Motor neuron (in vitro differentiated cells): ENCODE data around the gene ELK1. TPM values are rescaled to one million over a fixed set of nuclear protein-coding genes. Genes with fewer than 3 reads are reported as not detected.
"Not testable (repeated sequence)": the region's sequence is repeated elsewhere in the genome, so short reads cannot be mapped to it uniquely, and the experiment has no call there.

ENCODE experiments used
- ATAC-seq, 8 experiments: fragments of 200-7000 bp; cut with Tn5 transposase; replicated peaks in 6 of 8; 2 replicates each; pipeline ENCODE4 v1.8.0; 2021; ENCODE audit warnings: mild to moderate bottlenecking in 8 of 8, moderate library complexity in 8 of 8
- H3K27ac ChIP-seq, 2 donors: fragments of 250-450 bp; sonication (Bioruptor Pico); 2 replicates each; pipeline ENCODE4 v1.9.0; 2021; ENCODE audit warnings: antibody characterized with exemption in 2 of 2, mild to moderate bottlenecking in 2 of 2, moderate library complexity in 1 of 2
- H3K4me1 ChIP-seq, 2 donors: fragments of 250-450 bp; sonication (Bioruptor Pico); replicated peaks in 1 of 2; 2 replicates each; pipeline ENCODE4 v1.6.1; 2021; ENCODE audit warnings: antibody characterized with exemption in 2 of 2, mild to moderate bottlenecking in 2 of 2, moderate library complexity in 1 of 2
- H3K4me3 ChIP-seq, 5 donors: fragments of 250-450 bp; sonication (Bioruptor Pico); 2 replicates each; pipeline ENCODE4 v1.9.0; 2021; ENCODE audit warnings: antibody characterized with exemption in 5 of 5, mild to moderate bottlenecking in 5 of 5, moderate library complexity in 4 of 5
- WGBS, 10 experiments: fragments of 450-650 bp; shearing (Covaris generic); methylation state at CpG; one replicate each; pipeline ENCODE4 v1.0.0; 2022; 5-methylcytosine and 5-hydroxymethylcytosine counted together
- in situ Hi-C, 9 experiments: fragments of 400-800 bp; cut with MboI; loops; one replicate each; pipeline ENCODE4 v1.15.0; 2021; ENCODE audit warnings: low sequenced_read_pairs in 9 of 9, low pct_unique_long_range_greater_than_20kb in 2 of 9; ENCODE audit not compliant: unreplicated experiment in 9 of 9
- total RNA-seq, 8 experiments: library from RNA; unstranded; fragments of 300-600 nt; gene quantifications; 2 replicates each; pipeline versions ENCODE4 v1.2.3 to v1.2.4, GENCODE V29; 2022

ELK1 gene
- total RNA-seq, 8 experiments from 2014 or later = 11.5 to 43.7 (median 19.7) TPM

GRCh38 chrX:47619486-47620302 is 30.7 kb downstream of the ELK1 start, which contains the start of gene SYN1:
Gene SYN1 (minus strand): TSS chrX:47619857. CDS start chrX:47619728, 129 bp downstream.
- H3K4me1 ChIP-seq = peaks cover 0 to 6% of the 10 kb centered on the region in 2 donors
- 53 to 60% methylated on average over 1 to 12 of the region's 88 CpGs; no CpG with 5 or more reads in 8 of the 10 experiments for WGBS, 10 experiments
- peak within 1 kb of the TSS; percentile 45 to 83 (median 63) for H3K4me3 ChIP-seq
- peak; percentile 73 to 83 (median 78) for ATAC-seq
- in situ Hi-C loops = no loop called here
- peak within 1 kb of the TSS in 1 of 2 donors; percentile 66 for H3K27ac ChIP-seq

GRCh38 chrX:47618923-47619485 is 31.4 kb downstream of the ELK1 start:
- peak overlapping the region; percentile 45 to 83 (median 63) for H3K4me3 ChIP-seq
- H3K4me1 ChIP-seq = peaks cover 0 to 6% of the 10 kb centered on the region in 2 donors
- no peak for ATAC-seq
- 33% methylated on average over 2 of the region's 32 CpGs; no CpG with 5 or more reads in 9 of the 10 experiments for WGBS, 10 experiments
- in situ Hi-C loops = no loop called here
- no peak overlapping the region for H3K27ac ChIP-seq

GRCh38 chrX:47614618-47615017 is 35.7 kb downstream of the ELK1 start:
- peaks cover 0 to 6% of the 10 kb centered on the region in 2 donors for H3K4me1 ChIP-seq
- H3K4me3 ChIP-seq = no peak overlapping the region
- no peak overlapping the region for H3K27ac ChIP-seq
- in situ Hi-C loops = no loop called here
- ATAC-seq = no peak
- whole genome bisulfite sequencing, 10 experiments = 0 to 83% (median 72%) methylated on average over 1 to 5 of the region's 5 CpGs; no CpG with 5 or more reads in 7 of the 10 experiments

GRCh38 chrX:47613082-47613481 is 37.3 kb downstream of the ELK1 start:
- ATAC-seq = peak in 3 of 8 experiments; percentile 37 to 65 (median 42)
- WGBS, 10 experiments = 57 to 80% methylated on average over 1 to 6 of the region's 8 CpGs; no CpG with 5 or more reads in 8 of the 10 experiments
- in situ Hi-C loops = no loop called here
- no peak overlapping the region for H3K27ac ChIP-seq
- peaks cover 3% of the 10 kb centered on the region in 2 donors for H3K4me1 ChIP-seq
- H3K4me3 ChIP-seq = no peak overlapping the region

- Histone ChIP-seq H3K4me3 (no peak overlapping the region), H3K27ac (no peak overlapping the region), H3K4me1 (peaks cover 0 to 3% of the 10 kb centered on the region in 2 donors)
- in situ Hi-C loops = no loop called here
- ATAC-seq = no peak
Measured at GRCh38 chrX:47612418-47612817, 37.9 kb downstream of the ELK1 start.

GRCh38 chrX:47611926-47612325 is 38.4 kb downstream of the ELK1 start:
- H3K4me1 ChIP-seq = peaks cover 0 to 3% of the 10 kb centered on the region in 2 donors
- WGBS, 10 experiments = 0 to 100% (median 18%) methylated on average over 1 to 2 of the region's 2 CpGs; no CpG with 5 or more reads in 7 of the 10 experiments
- no peak overlapping the region for H3K27ac ChIP-seq
- H3K4me3 ChIP-seq = no peak overlapping the region
- ATAC-seq = no peak
- in situ Hi-C loops = no loop called here

GRCh38 chrX:47611489-47611888 is 38.9 kb downstream of the ELK1 start:
- 40 to 100% (median 50%) methylated on average over 1 to 2 of the region's 2 CpGs; no CpG with 5 or more reads in 7 of the 10 experiments for WGBS, 10 experiments
- Histone ChIP-seq H3K4me1 (peaks cover 0 to 3% of the 10 kb centered on the region in 2 donors), H3K4me3 (no peak overlapping the region), H3K27ac (no peak overlapping the region)
- in situ Hi-C loops = no loop called here
- no peak for ATAC-seq

GRCh38 chrX:47610511-47610910 is 39.9 kb downstream of the ELK1 start:
- no peak overlapping the region for H3K27ac ChIP-seq
- no peak for ATAC-seq

GRCh38 chrX:47608130-47608810 is 42.1 kb downstream of the ELK1 start:
- no peak overlapping the region for H3K4me3 ChIP-seq
- H3K4me1 ChIP-seq = peaks cover 0 to 3% of the 10 kb centered on the region in 2 donors
- H3K27ac ChIP-seq = no peak overlapping the region
- ATAC-seq = peak in 6 of 8 experiments; percentile 28 to 95 (median 91)
- in situ Hi-C loops = no loop called here
- 0 to 80% (median 60%) methylated on average over 1 of the region's 9 CpGs; no CpG with 5 or more reads in 7 of the 10 experiments for WGBS, 10 experiments

More at GRCh38 chrX:47610511-47610910, 39.9 kb downstream of the ELK1 start:
- in situ Hi-C loops = no loop called here
- WGBS, 10 experiments = 45% methylated on average over 4 of the region's 4 CpGs; no CpG with 5 or more reads in 9 of the 10 experiments
- Histone ChIP-seq H3K4me3 (no peak overlapping the region), H3K4me1 (peaks cover 0 to 3% of the 10 kb centered on the region in 2 donors)

- Histone ChIP-seq H3K4me1 (peaks cover 0 to 3% of the 10 kb centered on the region in 2 donors), H3K4me3 (no peak overlapping the region), H3K27ac (no peak overlapping the region)
- no peak for ATAC-seq
- in situ Hi-C loops = no loop called here
Measured at GRCh38 chrX:47607091-47607490, 43.3 kb downstream of the ELK1 start.

- 59 to 100% (median 100%) methylated on average over 1 to 8 of the region's 9 CpGs; no CpG with 5 or more reads in 7 of the 10 experiments for WGBS, 10 experiments
- Histone ChIP-seq H3K4me3 (no peak overlapping the region), H3K27ac (no peak overlapping the region), H3K4me1 (peaks cover 0 to 3% of the 10 kb centered on the region in 2 donors)
- ATAC-seq = no peak
- in situ Hi-C loops = no loop called here
Measured at GRCh38 chrX:47605024-47605423, 45.3 kb downstream of the ELK1 start.

GRCh38 chrX:47603125-47603524 is 47.2 kb downstream of the ELK1 start:
- in situ Hi-C loops, H3K4me3 ChIP-seq, H3K27ac ChIP-seq, ATAC-seq, H3K4me1 ChIP-seq: not testable (repeated sequence)
- WGBS, 10 experiments = 39 to 90% (median 80%) methylated on average over 2 to 4 of the region's 4 CpGs; no CpG with 5 or more reads in 6 of the 10 experiments

GRCh38 chrX:47597222-47597621 is 53.1 kb downstream of the ELK1 start:
- in situ Hi-C loops = no loop called here
- Histone ChIP-seq H3K4me3 (no peak overlapping the region), H3K4me1 (no peaks in the 10 kb centered on the region), H3K27ac (no peak overlapping the region)
- WGBS, 10 experiments = 49% methylated on average over 3 of the region's 3 CpGs; no CpG with 5 or more reads in 9 of the 10 experiments
- ATAC-seq = no peak
